ENCODE measurements around the gene WDR55. TPM values are rescaled to one million over a fixed set of nuclear protein-coding genes. Genes with fewer than 3 reads are reported as not detected.
"Not testable (repeated sequence)": the region's sequence is repeated elsewhere in the genome, so short reads cannot be mapped to it uniquely, and the experiment has no call there.

The WDR55 gene
- total RNA-seq, 1 donor from 2014 or later: 29.4 TPM

- Mint-ChIP-seq H3K27me3 (no peaks in the 10 kb centered on the region), H3K27ac (no peak overlapping the region), H3K4me3 (no peak overlapping the region), H3K4me1 (ENCODE audit: unreplicated experiment) (peaks cover 4% of the 10 kb centered on the region), H3K36me3 (no peaks in the 10 kb centered on the region), H3K9me3 (no peaks in the 10 kb centered on the region)
- no peak for DNase-seq (ENCODE audit: extremely low spot score, unreplicated experiment)
- no peak for TF ChIP-seq CTCF (conservative IDR thresholded peaks at IDR 0.05)
Observed at GRCh38 chr5:140633501-140633900, 31.2 kb upstream of the WDR55 start.

GRCh38 chr5:140634103-140634502 lies 30.6 kb upstream of the WDR55 start:
- H3K9me3 Mint-ChIP-seq: no peaks in the 10 kb centered on the region
- H3K27ac Mint-ChIP-seq: no peak overlapping the region
- H3K4me1 Mint-ChIP-seq (ENCODE audit: unreplicated experiment): peaks cover 8% of the 10 kb centered on the region
- no peaks in the 10 kb centered on the region for H3K36me3 Mint-ChIP-seq
- TF ChIP-seq CTCF (conservative IDR thresholded peaks at IDR 0.05): no peak
- no peak overlapping the region for H3K4me3 Mint-ChIP-seq
- no peak for DNase-seq (ENCODE audit: extremely low spot score, unreplicated experiment)
- H3K27me3 Mint-ChIP-seq: no peaks in the 10 kb centered on the region

GRCh38 chr5:140635291-140636257 lies 29.1 kb upstream of the WDR55 start:
- no peak for DNase-seq (ENCODE audit: extremely low spot score, unreplicated experiment)
- Mint-ChIP-seq H3K36me3 (no peaks in the 10 kb centered on the region), H3K4me3 (no peak overlapping the region), H3K4me1 (ENCODE audit: unreplicated experiment) (peaks cover 15% of the 10 kb centered on the region), H3K27ac (no peak overlapping the region), H3K9me3 (no peaks in the 10 kb centered on the region), H3K27me3 (no peaks in the 10 kb centered on the region)
- no peak for TF ChIP-seq CTCF (conservative IDR thresholded peaks at IDR 0.05)

GRCh38 chr5:140637371-140638100 lies 27.2 kb upstream of the WDR55 start:
- no peak for TF ChIP-seq CTCF (conservative IDR thresholded peaks at IDR 0.05)
- Mint-ChIP-seq H3K36me3 (no peaks in the 10 kb centered on the region), H3K27me3 (no peaks in the 10 kb centered on the region), H3K4me3 (no peak overlapping the region), H3K9me3 (no peaks in the 10 kb centered on the region), H3K4me1 (ENCODE audit: unreplicated experiment) (peaks cover 22% of the 10 kb centered on the region), H3K27ac (peak overlapping the region; percentile 42)
- no peak for DNase-seq (ENCODE audit: extremely low spot score, unreplicated experiment)

GRCh38 chr5:140638898-140639147 lies 25.9 kb upstream of the WDR55 start:
- not testable (repeated sequence) for H3K36me3 Mint-ChIP-seq; H3K27me3 Mint-ChIP-seq; DNase-seq (ENCODE audit: extremely low spot score, unreplicated experiment); H3K9me3 Mint-ChIP-seq
- Mint-ChIP-seq H3K27ac (peak overlapping the region; percentile 93), H3K4me1 (ENCODE audit: unreplicated experiment) (peaks cover 22% of the 10 kb centered on the region), H3K4me3 (peak overlapping the region; percentile 92)

All from type B pancreatic cell (in vitro differentiated cells).